Midbrain (tissue), 1 donor: Measurements from ENCODE around the gene LHFPL3.
"Not testable (repeated sequence)": the region's sequence is repeated elsewhere in the genome, so short reads cannot be mapped to it uniquely, and the experiment has no call there.

Experiments
- DNase-seq: peaks from one replicate; lab custom pipeline; 2025; lab: John Stamatoyannopoulos, UW

The LHFPL3 gene

GRCh38 chr7:104328296-104328969 is at the start of gene LHFPL3:
LHFPL3 (plus strand) TSS chr7:104328603.
- no peak for DNase-seq

DNA sequence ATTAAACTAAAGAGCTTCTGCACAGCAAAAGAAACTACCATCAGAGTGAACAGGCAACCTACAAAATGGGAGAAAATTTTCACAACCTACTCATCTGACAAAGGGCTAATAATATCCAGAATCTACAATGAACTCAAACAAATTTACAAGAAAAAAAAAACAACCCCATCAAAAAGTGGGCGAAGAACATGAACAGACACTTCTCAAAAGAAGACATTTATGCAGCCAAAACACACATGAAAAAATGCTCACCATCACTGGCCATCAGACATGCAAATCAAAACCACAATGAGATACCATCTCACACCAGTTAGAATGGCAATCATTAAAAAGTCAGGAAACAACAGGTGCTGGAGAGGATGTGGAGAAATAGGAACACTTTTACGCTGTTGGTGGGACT is 46.7 kb upstream of the LHFPL3 start:
- not testable (repeated sequence) for DNase-seq

DNA sequence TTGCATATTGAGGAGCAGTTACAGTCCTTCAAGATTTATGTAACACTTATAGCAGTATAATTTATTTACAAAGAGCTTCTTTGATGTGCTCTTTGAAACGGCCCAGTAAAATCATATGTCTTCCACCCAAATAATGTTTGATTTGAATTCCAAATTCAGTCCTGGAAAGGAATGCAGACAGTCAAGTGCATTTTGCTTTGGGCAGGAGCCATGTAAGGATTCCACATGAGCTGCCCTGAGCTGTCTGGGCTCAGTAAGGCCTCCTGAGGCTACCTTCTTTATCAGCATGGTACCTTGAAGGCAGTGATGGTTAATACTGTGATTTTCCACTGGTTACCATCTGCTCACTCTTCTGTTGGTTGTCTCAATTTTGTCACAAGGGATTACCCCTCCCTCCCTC is 41.6 kb upstream of the LHFPL3 start:
- DNase-seq: no peak

- DNase-seq: no peak
Measured at GRCh38 chr7:104288137-104288536, 40.3 kb upstream of the LHFPL3 start.

DNA sequence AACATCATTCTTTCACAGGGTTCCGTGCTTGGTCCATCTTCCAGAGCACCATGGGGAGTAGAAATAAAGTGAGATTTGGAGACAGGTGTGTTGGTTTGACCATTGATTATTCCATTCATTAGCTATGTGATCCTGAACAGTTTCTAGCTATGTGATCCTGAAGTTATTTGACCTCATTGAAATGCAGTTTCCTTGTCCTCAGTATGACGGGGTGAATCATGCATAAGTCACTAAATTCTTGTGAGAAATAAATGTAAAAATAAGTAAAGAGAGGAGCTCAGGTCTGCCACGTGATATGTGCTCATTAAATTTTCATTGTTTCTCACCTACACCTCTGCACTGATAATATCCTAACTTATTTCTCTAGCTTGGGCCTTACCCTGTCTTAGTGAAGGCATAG is 34.1 kb upstream of the LHFPL3 start:
- DNase-seq: no peak

- no peak for DNase-seq
Measured at GRCh38 chr7:104296266-104296665, 32.1 kb upstream of the LHFPL3 start.

GRCh38 chr7:104296900-104297299 is 31.5 kb upstream of the LHFPL3 start:
- no peak for DNase-seq

- no peak for DNase-seq
Measured at GRCh38 chr7:104299323-104299722, 29.1 kb upstream of the LHFPL3 start.

- no peak for DNase-seq
Measured at GRCh38 chr7:104299777-104300176, 28.6 kb upstream of the LHFPL3 start.

DNA sequence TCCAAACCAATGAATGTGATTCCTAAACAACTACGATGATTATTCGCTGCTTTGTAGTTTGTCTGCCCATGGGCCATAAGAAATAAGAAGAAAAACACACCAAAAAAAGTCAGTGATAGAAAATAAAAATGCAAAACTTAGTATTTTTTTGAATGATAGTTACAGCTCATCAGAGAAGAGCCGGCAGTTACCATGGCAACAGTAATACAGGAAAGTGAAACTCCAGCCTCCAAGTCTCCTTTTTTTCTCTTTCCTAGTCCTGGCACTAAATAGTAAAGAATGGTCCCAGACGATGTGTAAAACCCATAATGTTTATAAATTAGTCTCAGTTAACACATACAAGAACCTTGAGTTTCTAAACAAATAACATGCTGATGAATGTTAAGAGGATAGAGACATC is 21.6 kb upstream of the LHFPL3 start:
- no peak for DNase-seq

DNA sequence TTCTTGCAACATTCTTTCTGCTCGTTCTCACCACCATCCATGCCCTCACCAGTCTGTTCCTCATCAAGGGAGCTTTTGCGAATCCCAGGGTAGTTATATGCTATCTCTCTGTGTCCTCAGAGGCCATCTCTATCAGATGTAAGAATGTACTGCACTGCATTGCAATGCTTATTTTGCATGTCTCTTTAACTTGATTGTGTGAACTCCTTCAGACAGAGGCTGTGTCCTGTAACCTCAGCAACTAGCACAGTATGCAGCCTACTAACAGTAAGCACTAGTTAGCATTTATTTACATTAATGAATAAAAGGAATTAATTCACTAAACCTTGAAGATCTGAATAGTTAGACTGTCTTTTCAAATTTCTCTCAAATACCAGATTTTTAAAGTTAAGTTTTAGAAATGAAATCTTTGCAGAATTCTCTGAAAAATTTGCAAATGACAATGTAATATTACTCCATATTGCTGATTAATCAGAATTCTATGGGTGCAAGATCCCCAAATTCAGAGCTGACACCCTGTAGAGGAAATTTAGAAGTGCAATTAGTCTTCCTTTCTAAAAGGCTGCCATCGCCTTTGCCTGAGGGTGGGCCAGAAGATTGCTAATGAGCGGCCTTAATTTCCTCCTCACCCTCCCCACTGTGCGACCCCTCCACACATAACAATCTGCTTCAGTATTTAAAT is 10.3 kb upstream of the LHFPL3 start:
- no peak for DNase-seq

GRCh38 chr7:104327534-104327933 is 869 bp upstream of the LHFPL3 start:
- no peak for DNase-seq

- DNase-seq: no peak
Measured at GRCh38 chr7:104327938-104328295, 486 bp upstream of the LHFPL3 start.

GRCh38 chr7:104328970-104329825 is 795 bp downstream of the LHFPL3 start:
- no peak for DNase-seq

- peak; percentile 29 for DNase-seq
Measured at GRCh38 chr7:104341546-104341945, 13.1 kb downstream of the LHFPL3 start.

DNA sequence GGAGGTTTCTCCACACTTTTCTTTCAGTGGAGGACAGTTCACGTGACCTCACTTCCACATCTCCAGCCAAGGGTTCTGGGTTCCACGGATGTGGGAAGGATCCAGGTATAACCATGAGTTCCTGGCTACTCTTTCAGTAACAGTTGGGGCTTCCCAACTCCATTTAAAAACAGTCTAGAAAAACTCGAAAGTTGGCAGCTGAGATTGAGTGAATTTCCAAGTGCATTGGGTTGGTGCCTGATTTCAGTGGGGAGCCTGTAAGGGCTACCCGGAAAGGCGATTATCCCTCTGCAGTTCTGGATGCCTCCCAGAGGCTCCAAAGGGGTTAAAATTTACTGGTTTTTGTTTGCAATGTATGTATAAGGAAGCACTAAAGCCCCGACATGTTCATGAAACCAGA is 24.3 kb downstream of the LHFPL3 start:
- no peak for DNase-seq

DNA sequence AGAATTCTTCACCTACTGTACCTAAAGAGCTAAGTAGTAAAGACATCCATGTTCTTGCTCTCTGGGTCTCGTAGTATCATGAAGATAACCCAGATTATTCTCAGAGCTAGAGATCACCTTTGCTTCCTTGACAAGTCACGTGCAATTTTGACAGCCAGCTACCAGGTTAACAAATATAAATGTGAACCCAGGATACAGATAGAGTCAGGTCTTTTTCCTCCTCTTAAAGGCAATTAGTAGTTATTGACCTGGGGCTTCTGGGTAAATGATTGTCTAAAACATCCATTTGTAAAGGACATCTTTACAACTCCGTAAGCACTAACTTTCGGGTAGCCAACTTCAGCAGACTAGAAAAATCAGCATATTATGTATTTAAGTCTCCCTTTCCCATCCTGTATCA is 28.8 kb downstream of the LHFPL3 start:
- no peak for DNase-seq

GRCh38 chr7:104358446-104359132 is 30.2 kb downstream of the LHFPL3 start:
- DNase-seq: no peak

DNA sequence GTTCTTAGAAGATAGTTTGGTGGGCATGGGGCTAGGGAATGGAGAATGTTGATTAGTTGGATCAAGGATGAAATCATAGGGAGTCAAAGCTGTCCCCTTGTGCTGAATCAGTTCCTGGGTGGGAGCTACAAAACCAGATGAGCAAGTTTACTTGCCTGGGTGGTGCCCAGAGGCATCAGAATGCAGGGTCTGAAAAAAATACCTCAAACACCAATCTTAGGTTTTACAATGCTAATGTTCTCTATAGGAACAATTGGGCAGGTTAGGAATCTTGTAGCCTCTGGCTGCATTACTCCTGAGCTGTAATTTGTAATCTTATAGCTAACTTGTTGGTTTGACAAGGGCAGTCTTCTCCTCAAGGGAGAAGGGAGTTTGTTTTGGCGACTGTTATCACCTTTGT is 34.4 kb downstream of the LHFPL3 start:
- DNase-seq: no peak

GRCh38 chr7:104363355-104363754 is 35.0 kb downstream of the LHFPL3 start:
- no peak for DNase-seq

DNA sequence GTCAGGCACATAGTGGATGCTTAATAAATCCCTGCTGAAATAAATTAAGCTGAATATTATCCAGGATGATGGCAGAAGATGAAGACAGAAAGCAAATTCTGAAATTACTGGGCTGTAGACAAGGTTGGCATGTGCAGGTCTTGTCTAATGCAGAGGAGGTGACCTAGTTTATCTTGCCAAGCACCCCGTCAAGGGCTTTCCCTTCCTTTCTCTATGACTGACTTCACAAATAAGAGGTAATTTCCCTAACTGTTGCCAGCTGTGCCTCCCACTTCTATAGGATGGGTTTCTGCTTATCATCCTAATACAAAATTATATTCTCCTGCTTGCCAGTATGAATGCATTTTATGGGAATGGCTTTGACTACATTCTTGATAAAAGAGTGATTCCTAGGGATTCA is 38.0 kb downstream of the LHFPL3 start:
- no peak for DNase-seq

DNA sequence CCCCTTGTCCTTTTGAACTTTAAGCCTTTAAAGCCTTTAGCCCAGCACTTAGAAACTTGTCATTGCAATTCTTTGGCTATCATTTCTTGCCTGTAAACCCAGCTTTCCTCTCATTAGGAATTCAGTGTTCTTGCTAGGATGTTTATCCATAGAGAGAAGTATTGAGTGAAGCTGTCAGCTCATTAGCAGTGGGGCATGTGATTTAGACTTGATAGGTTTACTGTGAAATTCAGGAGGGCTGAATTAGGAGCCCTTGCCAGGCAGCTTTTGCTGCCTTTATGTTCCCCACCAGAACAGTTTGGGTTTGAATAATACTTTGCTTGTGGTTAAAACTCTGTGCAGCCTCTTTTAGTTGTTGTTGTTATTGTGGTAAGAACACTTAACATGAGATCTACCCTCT is 39.5 kb downstream of the LHFPL3 start:
- no peak for DNase-seq
